Peyer's patch (tissue), 4 donors: ENCODE results near the gene FAM107B.

Source experiments
- CTCF ChIP-seq, 6 experiments: fragments of 450-650 bp in 4 of 6; fragments of 200-600 bp in 2 of 6; sonication (generic) in 1 of 6; IDR thresholded peaks; one replicate each; pipeline ENCODE4 v1.5.1; 2017 to 2019; ENCODE audit warnings: antibody characterized with exemption in 6 of 6, mild to moderate bottlenecking in 3 of 6, moderate library complexity in 1 of 6
- POLR2A ChIP-seq, 2 donors: fragments of 450-650 bp; IDR thresholded peaks; one replicate each; pipeline ENCODE4 v1.5.1; 2017; ENCODE audit warnings: antibody characterized with exemption in 2 of 2, mild to moderate bottlenecking in 2 of 2, moderate library complexity in 2 of 2

DNA sequence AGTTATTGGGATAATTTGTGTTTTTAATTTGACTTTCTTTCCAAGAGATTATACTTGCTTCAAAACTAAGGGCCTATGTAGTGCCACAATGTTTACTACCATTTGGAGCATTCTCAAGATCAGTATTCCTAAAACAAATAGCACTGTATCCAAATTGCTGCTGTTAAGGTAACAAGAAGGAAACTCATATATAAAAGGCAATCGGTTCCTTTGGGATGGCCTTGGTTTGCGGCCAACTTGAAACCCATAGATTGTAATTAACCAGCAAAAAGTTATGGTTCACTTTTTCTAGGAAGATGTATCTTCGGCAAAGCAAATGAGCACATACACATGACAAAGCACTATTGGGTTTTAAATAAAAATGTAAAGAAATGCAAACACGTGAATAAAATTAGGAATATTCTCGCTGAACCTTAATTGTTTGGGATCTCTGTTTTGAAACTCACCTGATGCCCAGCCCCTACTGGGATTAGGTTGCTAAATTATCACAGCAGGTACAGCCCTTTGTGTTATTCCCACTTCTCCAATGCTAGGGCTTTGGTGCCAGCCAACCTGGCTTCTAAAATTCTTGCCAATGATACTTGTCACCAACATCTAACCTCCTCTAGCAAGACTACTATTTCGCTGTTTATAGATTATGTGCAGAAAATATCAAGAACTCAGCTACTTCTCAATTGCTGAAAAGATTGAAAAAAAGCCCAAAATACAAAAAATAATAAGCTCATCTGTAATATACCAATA is 47.1 kb upstream of the FAM107B start:
- TF ChIP-seq CTCF (IDR thresholded peaks at IDR 0.05) (no peak), POLR2A (IDR thresholded peaks at IDR 0.05) (no peak)
